ENCODE results near the gene KCNK15.

DNA sequence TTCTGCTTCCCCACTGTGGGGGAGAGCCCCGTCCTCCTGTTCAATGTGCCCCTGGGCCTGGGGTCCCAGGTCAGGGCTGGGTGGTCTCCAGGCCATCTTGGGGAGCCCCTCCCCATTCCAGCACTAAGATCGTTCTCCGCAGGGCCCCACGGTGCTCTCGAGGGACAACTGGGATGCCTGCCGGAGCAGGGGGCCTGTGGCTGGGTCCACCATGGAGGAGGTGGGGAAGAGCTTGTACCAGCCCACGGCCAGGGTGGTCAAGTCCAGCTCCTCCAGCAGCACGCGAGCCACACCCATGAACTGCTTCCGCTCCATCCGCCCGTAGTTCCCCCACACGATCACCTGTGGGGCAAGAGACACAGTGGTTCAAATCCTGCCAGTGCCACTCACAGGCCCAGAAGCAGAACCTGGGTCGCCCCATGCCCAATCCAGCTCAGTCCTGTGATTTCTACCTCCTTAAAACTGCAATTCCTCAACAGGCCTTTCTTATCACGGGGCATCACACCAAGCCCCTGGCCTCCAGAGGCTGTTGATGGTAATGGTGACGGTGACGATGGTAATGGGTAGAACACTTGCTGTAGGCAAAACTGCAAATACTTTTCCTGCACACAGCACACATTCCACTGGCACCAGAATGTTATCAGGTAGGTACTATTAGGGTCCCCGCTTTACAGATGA, 10.5 kb downstream of the KCNK15 start:
- TF ChIP-seq, protein P1, sequence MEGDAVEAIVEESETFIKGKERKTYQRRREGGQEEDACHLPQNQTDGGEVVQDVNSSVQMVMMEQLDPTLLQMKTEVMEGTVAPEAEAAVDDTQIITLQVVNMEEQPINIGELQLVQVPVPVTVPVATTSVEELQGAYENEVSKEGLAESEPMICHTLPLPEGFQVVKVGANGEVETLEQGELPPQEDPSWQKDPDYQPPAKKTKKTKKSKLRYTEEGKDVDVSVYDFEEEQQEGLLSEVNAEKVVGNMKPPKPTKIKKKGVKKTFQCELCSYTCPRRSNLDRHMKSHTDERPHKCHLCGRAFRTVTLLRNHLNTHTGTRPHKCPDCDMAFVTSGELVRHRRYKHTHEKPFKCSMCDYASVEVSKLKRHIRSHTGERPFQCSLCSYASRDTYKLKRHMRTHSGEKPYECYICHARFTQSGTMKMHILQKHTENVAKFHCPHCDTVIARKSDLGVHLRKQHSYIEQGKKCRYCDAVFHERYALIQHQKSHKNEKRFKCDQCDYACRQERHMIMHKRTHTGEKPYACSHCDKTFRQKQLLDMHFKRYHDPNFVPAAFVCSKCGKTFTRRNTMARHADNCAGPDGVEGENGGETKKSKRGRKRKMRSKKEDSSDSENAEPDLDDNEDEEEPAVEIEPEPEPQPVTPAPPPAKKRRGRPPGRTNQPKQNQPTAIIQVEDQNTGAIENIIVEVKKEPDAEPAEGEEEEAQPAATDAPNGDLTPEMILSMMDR (IDR thresholded peaks at IDR 0.05), result no peak
- TF ChIP-seq POLR2A (IDR thresholded peaks at IDR 0.05), result no peak
- TF ChIP-seq EP300 (IDR thresholded peaks at IDR 0.05), result no peak
